Immature natural killer cell (primary cell): ENCODE measurements around the gene VWA1. TPM values are rescaled to one million over a fixed set of nuclear protein-coding genes. Genes with fewer than 3 reads are reported as not detected.
"Not testable (repeated sequence)": the region's sequence is repeated elsewhere in the genome, so short reads cannot be mapped to it uniquely, and the experiment has no call there.

ENCODE experiments used
- DNase-seq, 3 donors: peaks; one replicate each; pipeline ENCODE4 v3.0.0; 2022; ENCODE audit warnings: mixed read lengths in 1 of 3
- H3K27ac Mint-ChIP-seq, 6 donors: one replicate each; pipeline ENCODE4 v1.8.0; 2020; ENCODE audit warnings: mixed read lengths in 6 of 6, mild to moderate bottlenecking in 5 of 6, inconsistent platforms in 4 of 6, moderate library complexity in 3 of 6
- H3K27me3 Mint-ChIP-seq, 3 donors: one replicate each; pipeline ENCODE4 v1.8.0; 2020 to 2021; ENCODE audit warnings: low read depth in 3 of 3, mild to moderate bottlenecking in 3 of 3, mixed read lengths in 3 of 3, moderate library complexity in 3 of 3, inconsistent platforms in 1 of 3
- H3K36me3 Mint-ChIP-seq, 3 donors: one replicate each; pipeline ENCODE4 v1.8.0; 2020; ENCODE audit warnings: mixed read lengths in 3 of 3, inconsistent platforms in 2 of 3, mild to moderate bottlenecking in 2 of 3
- H3K4me1 Mint-ChIP-seq, 2 donors: one replicate each; pipeline ENCODE4 v1.8.0; 2020; ENCODE audit warnings: inconsistent platforms in 2 of 2, mild to moderate bottlenecking in 2 of 2, mixed read lengths in 2 of 2, moderate library complexity in 1 of 2
- H3K4me3 Mint-ChIP-seq, 5 donors: one replicate each; pipeline ENCODE4 v1.8.0; 2020; ENCODE audit warnings: mild to moderate bottlenecking in 5 of 5, mixed read lengths in 5 of 5, inconsistent platforms in 3 of 5, moderate library complexity in 3 of 5
- H3K9me3 Mint-ChIP-seq, 6 donors: one replicate each; pipeline ENCODE4 v1.8.0; 2020; ENCODE audit warnings: mild to moderate bottlenecking in 6 of 6, mixed read lengths in 6 of 6, inconsistent platforms in 4 of 6, moderate library complexity in 3 of 6
- polyA plus RNA-seq, 3 donors: library from polyadenylated mRNA; unstranded; fragments of 300-500 nt; fragmentation: Illumina TruSeq; gene quantifications; one replicate each; pipeline ENCODE4 v1.2.3, GENCODE V29; 2021

The VWA1 gene
- polyA plus RNA-seq, 3 donors from 2014 or later, result not detected

DNA sequence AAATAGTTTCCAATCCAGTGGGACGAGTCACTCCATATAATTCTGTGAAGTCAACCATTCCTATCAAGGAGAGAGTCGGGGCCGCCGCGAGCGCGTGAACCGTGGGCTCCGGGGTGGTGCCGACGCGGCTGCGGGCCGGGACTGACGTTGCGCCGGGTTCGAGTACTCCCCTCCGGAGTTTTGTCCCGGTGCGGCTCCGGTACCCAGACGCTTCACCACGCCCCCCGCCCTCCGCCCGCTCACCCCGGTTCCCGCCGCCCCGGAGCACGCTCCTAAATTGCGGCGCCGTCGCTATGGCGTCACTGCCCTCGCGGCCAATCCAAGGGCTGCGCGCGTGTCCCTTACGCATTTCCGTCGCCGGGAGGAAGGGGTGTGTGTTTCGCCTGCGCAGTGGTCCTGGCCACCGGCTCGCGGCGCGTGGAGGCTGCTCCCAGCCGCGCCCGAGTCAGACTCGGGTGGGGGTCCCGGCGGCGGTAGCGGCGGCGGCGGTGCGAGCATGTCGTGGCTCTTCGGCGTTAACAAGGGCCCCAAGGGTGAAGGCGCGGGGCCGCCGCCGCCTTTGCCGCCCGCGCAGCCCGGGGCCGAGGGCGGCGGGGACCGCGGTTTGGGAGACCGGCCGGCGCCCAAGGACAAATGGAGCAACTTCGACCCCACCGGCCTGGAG lies 36.0 kb downstream of the VWA1 start, which contains the start of gene ATAD3B:
TSS of gene ATAD3B (plus strand) at position 377 of the 664 bp plus-strand sequence. CDS start at position 497, 120 bp downstream.
- DNase-seq, result peak; percentile 87 to 88 (median 88)
- Mint-ChIP-seq H3K27me3 (peaks cover 3 to 20% (median 4%) of the 10 kb centered on the region in 3 donors), H3K4me3 (peak within 1 kb of the TSS; percentile 84 to 94 (median 89)), H3K27ac (peak within 1 kb of the TSS; percentile 83 to 97 (median 94)), H3K36me3 (no peaks in the 10 kb centered on the region), H3K9me3 (no peaks in the 10 kb centered on the region), H3K4me1 (peaks cover 11 to 30% of the 10 kb centered on the region in 2 donors)

DNA sequence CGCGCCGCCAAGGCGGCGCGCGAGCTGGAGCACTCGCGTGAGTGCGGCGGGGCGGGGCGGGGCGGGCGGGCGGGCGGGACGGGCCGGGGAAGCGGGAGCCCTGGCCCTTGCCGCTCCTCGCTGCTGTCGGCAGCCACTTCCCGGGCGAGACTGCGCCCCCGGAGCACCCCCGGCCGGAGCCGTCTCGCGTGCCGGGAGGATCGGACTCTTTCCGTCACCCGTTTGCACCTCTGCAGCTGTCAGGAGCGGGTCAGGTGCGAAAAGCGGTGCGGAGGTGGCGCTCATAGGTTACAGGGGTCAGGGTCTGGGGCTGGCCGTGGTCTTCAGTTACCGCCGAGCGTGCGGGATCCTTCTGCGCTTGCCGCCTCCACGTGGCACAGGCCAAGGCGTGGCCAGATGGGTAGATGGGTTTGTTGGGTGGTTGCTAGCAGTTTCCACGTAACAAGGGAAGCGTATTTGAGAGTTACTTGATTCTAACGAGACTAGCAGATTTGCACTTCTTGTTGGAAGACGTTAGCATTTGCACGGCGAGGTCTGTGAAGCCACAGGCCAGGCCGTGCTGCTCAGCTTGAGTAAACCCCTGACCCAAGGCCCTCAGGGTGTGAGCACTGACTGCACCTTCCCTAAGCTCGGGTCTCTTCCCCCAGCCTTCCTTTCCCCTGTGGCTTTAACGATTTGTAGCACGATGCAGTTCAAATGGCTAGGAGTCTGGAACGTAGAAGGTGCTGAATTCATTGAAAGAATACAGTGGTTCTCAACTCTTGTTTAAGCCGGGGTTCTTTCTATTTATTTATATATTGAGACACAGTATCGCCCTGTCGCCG lies 36.8 kb downstream of the VWA1 start:
- Mint-ChIP-seq H3K27ac (peak overlapping the region; percentile 75 to 88 (median 81)), H3K4me1 (peaks cover 11 to 31% of the 10 kb centered on the region in 2 donors), H3K27me3 (peaks cover 3 to 21% (median 4%) of the 10 kb centered on the region in 3 donors), H3K4me3 (peak overlapping the region; percentile 71 to 79 (median 74))
- not testable (repeated sequence) for H3K36me3 Mint-ChIP-seq, H3K9me3 Mint-ChIP-seq
- peak; percentile 54 to 61 (median 58) for DNase-seq

DNA sequence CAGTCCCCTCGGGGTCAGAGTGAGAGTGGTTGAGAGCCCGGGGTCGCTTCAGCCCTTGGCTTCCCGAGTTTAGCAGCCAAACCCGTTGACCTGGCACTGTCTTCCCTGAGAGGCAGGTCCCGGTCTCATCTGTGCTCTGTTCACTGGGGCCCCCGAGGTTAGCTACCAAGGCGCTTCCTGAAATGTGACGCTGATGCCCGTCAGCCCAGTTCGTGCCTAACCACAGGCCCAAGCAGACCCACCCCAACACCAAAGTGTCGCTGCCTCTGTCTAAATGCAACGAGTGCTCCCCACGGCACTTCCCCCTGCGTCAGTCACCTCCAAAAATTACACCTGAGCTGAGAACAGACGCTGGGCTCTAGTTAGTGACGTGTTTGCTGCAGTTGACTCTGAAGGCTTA lies 40.5 kb downstream of the VWA1 start:
- H3K4me3 Mint-ChIP-seq, H3K9me3 Mint-ChIP-seq: not testable (repeated sequence)
- peak overlapping the region in 2 of 6 donors; percentile 66 to 75 for H3K27ac Mint-ChIP-seq

DNA sequence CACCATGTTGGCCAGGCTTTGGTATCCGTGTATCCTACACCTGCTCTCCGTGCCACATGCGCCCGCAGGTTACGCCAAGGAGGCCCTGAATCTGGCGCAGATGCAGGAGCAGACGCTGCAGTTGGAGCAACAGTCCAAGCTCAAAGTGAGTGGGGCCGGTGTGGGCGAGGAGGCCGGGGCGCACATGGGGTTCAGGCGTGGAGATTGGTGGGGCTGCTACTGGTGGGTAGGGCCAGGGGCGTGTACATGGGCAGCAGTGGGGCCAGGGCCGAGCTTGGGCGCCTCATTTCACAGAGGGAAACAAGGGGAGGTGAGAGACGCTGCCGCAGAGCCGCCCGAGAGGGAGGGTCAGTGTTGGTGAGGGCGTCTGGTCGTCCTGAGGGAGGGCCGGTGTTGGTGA lies 41.7 kb downstream of the VWA1 start:
- Mint-ChIP-seq H3K4me3 (no peak overlapping the region), H3K9me3 (no peaks in the 10 kb centered on the region)
- no peak for DNase-seq

More for the DNA sequence above, 40.5 kb downstream of the VWA1 start:
- H3K27me3 Mint-ChIP-seq, result peaks cover 4 to 21% (median 11%) of the 10 kb centered on the region in 3 donors
- peaks cover 4 to 24% of the 10 kb centered on the region in 2 donors for H3K4me1 Mint-ChIP-seq
- H3K36me3 Mint-ChIP-seq, result not testable (repeated sequence)
- peak; percentile 32 to 59 (median 43) for DNase-seq

DNA sequence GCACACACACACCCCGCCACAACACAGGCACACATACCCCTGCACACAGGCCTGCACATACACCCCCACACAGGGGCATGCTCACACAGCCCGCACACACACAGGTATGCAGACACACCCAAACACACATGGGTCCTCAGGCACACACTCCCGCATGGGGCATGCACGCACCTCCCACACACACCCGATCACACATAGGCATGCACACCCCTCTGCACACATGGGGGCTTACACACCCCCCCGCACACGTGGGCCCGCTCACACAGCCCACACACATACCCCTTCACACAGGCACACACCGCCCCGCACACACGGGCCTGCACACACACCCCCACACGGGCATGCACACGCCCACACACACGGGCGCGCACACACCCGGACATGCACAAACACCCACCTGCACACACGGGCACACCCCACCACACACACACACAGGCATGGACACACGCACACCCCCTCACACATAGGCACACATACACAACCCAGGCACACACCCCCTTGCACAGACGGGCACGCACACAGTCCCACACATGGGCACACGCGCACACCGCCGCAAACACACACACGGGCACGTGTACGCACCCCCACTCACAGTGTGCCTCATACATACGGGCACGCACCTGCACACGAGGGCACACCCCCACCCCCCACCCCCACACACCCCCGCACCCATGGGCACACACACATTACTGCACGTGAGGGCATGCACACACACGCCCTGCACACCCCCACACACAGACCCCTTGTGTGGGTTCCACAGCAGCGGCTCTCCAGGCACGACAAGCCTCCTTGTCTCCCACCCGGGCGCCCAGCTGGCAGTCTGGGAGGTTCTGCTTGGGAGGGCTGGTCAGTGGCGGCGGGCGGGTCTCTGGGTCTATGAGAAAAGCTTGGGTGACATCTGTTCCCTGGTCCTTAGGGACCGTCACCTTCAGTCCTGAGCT lies 44.3 kb downstream of the VWA1 start:
- no peak overlapping the region for H3K4me3 Mint-ChIP-seq
- peaks cover 4 to 9% (median 7%) of the 10 kb centered on the region in 3 donors for H3K27me3 Mint-ChIP-seq
- DNase-seq, result no peak
- peaks cover 0 to 6% of the 10 kb centered on the region in 2 donors for H3K4me1 Mint-ChIP-seq
- no peaks in the 10 kb centered on the region for H3K9me3 Mint-ChIP-seq
- H3K36me3 Mint-ChIP-seq, result peaks cover 6 to 9% (median 8%) of the 10 kb centered on the region in 3 donors
- H3K27ac Mint-ChIP-seq, result peak overlapping the region in 3 of 6 donors; percentile 11 to 34 (median 21)

More for the DNA sequence above, 41.7 kb downstream of the VWA1 start:
- Mint-ChIP-seq H3K27ac (peak overlapping the region in 1 of 6 donors; percentile 11), H3K36me3 (peaks cover 6 to 9% (median 8%) of the 10 kb centered on the region in 3 donors), H3K27me3 (peaks cover 4 to 20% (median 9%) of the 10 kb centered on the region in 3 donors), H3K4me1 (peaks cover 0 to 22% of the 10 kb centered on the region in 2 donors)

DNA sequence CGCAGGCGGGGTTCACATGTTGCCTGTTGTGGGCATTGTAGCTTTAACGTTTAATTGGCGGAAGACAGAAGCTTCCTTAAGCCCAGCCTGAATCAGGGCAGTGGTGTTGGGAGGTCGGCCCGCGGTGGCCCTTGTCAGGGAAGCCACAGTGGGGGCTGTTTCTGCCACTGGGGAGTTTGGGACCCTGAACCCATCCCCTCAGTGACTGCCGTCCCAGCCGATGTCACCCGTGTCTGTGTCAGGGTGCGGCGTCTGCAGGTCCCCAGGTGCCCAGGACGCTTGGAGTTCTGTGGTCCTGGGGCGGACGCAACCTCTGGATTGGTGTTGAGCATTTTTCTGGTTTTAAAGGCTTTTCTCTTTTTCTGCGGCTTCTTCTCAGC lies 45.0 kb downstream of the VWA1 start:
- not testable (repeated sequence) for H3K4me3 Mint-ChIP-seq, H3K36me3 Mint-ChIP-seq

DNA sequence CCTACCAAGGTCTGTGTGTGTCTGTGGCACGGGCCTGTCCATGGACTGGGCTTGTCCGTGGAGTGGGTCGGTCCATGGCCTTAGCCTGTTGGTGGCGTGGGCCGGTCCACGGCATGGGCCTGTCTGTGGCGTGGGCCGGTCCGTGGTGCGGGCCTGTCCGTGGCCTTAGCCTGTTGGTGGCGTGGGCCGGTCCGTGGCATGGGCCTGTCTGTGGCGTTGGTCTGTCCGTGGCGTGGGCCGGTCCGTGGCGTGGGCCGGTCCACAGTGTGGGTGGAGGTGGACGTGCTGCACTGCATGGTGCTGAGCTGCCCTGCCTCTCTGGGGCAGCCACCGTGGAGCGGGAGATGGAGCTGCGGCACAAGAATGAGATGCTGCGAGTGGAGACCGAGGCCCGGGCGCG lies 46.3 kb downstream of the VWA1 start:
- not testable (repeated sequence) for H3K4me3 Mint-ChIP-seq, H3K9me3 Mint-ChIP-seq, H3K27ac Mint-ChIP-seq, H3K36me3 Mint-ChIP-seq, DNase-seq, H3K4me1 Mint-ChIP-seq
- H3K27me3 Mint-ChIP-seq, result peaks cover 0 to 13% (median 3%) of the 10 kb centered on the region in 3 donors

More for the DNA sequence above, 45.0 kb downstream of the VWA1 start:
- peaks cover 1 to 11% (median 7%) of the 10 kb centered on the region in 3 donors for H3K27me3 Mint-ChIP-seq
- H3K9me3 Mint-ChIP-seq, DNase-seq, H3K27ac Mint-ChIP-seq, H3K4me1 Mint-ChIP-seq: not testable (repeated sequence)

DNA sequence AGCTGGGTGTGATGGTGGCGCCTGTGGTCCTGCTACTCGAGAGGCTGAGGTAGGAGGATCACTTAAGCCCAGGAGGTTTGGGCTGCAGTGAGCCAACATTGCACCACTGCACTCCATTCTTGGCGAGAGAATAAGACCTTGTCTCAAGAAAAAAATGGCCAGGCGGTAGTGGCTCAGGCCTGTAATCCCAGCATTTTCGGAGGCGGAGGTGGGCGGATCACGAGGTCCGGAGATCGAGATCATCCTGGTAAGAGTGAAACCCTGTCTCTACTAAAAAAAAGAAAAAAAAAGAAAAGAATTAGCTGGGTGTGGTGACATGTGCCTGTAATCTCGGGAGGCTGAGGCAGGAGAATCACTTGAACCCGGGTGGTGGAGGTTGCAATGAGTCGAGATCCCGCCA lies 47.4 kb downstream of the VWA1 start:
- H3K9me3 Mint-ChIP-seq, result no peaks in the 10 kb centered on the region
- H3K36me3 Mint-ChIP-seq, result peaks cover 6 to 9% (median 8%) of the 10 kb centered on the region in 3 donors
- no peak overlapping the region for H3K27ac Mint-ChIP-seq
- H3K27me3 Mint-ChIP-seq, result peaks cover 0 to 14% (median 3%) of the 10 kb centered on the region in 3 donors
- no peak overlapping the region for H3K4me3 Mint-ChIP-seq
- DNase-seq, result no peak
- no peaks in the 10 kb centered on the region for H3K4me1 Mint-ChIP-seq

DNA sequence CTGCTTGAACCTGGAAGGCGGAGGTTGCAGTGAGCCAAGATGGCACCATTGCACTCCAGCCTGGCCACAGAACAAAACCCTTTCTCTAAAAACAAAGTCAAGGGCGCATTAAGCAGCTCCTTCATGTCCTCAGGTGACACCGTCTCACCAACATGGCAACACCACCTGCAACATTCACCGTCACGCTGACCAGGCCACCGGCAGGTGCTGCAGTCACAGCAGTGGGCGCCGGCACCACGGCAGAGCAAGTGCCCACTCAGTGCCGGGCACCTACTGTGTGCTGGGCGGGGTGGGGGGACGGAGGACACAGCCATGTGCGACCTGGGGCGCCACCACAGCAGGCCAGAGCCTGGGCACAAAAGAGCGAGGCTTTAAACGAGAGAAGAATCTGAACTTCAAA lies 48.2 kb downstream of the VWA1 start:
- Mint-ChIP-seq H3K36me3 (peaks cover 6 to 9% (median 8%) of the 10 kb centered on the region in 3 donors), H3K27ac (no peak overlapping the region), H3K4me3 (no peak overlapping the region), H3K4me1 (no peaks in the 10 kb centered on the region), H3K9me3 (no peaks in the 10 kb centered on the region), H3K27me3 (peaks cover 0 to 12% (median 3%) of the 10 kb centered on the region in 3 donors)
- no peak for DNase-seq

DNA sequence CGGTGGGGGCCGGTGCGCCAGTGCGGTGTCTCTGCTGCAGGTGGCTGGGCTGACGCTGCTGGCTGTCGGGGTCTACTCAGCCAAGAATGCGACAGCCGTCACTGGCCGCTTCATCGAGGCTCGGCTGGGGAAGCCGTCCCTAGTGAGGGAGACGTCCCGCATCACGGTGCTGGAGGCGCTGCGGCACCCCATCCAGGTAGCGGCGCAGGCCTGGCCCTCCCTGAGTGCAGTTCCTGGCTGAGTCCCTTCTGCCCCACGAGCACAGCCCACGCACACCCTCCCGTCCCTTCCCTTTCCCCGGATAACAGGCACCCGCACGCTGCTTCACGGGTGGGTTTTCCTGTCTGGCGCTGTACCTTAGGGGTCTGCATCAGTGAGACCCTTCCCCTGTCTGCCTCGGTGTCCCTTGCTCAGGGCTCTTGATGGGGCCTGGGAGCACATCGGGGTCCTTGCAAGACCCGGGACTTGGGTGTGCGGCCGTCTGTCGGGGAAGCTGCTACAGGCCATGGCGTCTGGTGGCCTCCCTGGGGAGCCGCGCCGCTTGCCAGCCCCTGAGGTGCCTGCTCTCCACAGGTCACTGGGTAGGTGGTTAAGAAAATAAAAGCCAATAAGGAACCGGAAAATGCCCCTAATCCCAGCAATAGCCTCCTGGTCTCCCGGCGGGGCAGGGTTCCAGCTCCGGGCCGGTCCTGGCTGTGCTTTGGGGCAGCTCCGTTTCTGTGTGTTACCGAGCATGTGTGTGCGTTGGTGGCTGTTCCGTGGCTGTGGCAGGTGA lies 49.7 kb downstream of the VWA1 start:
- not testable (repeated sequence) for H3K9me3 Mint-ChIP-seq, H3K4me3 Mint-ChIP-seq, H3K36me3 Mint-ChIP-seq, DNase-seq, H3K4me1 Mint-ChIP-seq, H3K27me3 Mint-ChIP-seq, H3K27ac Mint-ChIP-seq

DNA sequence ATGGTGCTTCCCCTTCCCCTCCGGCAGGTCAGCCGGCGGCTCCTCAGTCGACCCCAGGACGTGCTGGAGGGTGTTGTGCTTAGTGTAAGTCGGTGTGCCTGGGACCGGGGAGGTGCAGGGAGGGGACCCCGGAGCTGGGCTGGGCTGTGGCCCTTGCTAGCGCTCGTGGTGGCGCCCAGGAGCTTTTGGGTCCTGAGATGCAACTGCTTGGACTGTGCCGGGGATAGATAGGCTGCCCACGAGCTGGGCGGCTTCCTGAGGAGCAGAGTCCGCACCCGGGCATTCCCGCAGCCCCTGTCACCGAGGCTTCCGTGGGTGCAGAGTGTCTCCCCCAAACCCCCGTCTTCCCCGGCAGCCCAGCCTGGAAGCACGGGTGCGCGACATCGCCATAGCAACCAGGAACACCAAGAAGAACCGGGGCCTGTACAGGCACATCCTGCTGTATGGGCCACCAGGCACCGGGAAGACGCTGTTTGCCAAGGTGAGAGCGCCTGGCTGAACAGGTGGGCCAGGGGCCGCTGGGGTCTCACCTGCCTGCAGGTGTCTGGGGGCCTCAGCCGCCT lies 50.3 kb downstream of the VWA1 start:
- not testable (repeated sequence) for H3K9me3 Mint-ChIP-seq, H3K36me3 Mint-ChIP-seq, H3K27me3 Mint-ChIP-seq, H3K27ac Mint-ChIP-seq, DNase-seq, H3K4me1 Mint-ChIP-seq, H3K4me3 Mint-ChIP-seq

DNA sequence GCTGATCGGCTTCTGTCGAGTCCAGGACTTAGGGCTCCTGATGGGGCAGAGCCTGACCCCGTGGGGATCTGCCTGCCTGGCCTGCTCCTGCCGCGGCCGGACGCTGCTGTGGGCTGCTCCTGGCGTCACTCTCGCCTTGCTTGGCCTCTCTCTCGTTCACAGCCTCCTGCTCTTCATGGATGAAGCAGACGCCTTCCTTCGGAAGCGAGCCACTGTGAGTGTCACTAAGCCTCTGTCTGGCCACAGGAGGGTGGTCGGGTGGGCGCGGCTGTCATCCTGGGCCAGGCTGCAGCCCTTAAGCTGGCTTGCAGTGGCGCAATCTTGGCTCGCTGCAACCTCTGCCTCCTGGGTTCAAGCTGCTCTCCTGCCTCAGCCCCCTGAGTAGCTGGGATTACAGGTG lies 52.2 kb downstream of the VWA1 start:
- Mint-ChIP-seq H3K4me3 (no peak overlapping the region), H3K27me3 (peaks cover 0 to 5% (median 1%) of the 10 kb centered on the region in 3 donors), H3K4me1 (no peaks in the 10 kb centered on the region), H3K36me3 (peaks cover 0 to 7% (median 3%) of the 10 kb centered on the region in 3 donors), H3K9me3 (no peaks in the 10 kb centered on the region), H3K27ac (no peak overlapping the region)
- no peak for DNase-seq
